Skeletal muscle tissue (tissue), 4 donors: Measurements from ENCODE around the gene PLXNC1. TPM values are rescaled to one million over a fixed set of nuclear protein-coding genes. Genes with fewer than 3 reads are reported as not detected.

Source experiments
- H3K27ac ChIP-seq: one replicate; pipeline ENCODE4 v1.7.0; 2013; ENCODE audit warnings: mild to moderate bottlenecking, low read depth, low read length, inconsistent platforms
- H3K27me3 ChIP-seq, 3 donors: one replicate each; pipeline ENCODE4 v1.7.0; 2013; ENCODE audit warnings: low read length in 3 of 3; ENCODE audit not compliant: control insufficient read depth in 3 of 3, insufficient read depth in 3 of 3
- H3K36me3 ChIP-seq, 3 donors: one replicate each; pipeline ENCODE4 v1.7.0; 2013; ENCODE audit warnings: low read length in 3 of 3; ENCODE audit not compliant: control insufficient read depth in 3 of 3, insufficient read depth in 3 of 3
- H3K4me1 ChIP-seq, 3 donors: one replicate each; pipeline ENCODE4 v1.7.0; 2013; ENCODE audit warnings: low read length in 3 of 3, mild to moderate bottlenecking in 3 of 3; ENCODE audit not compliant: control insufficient read depth in 3 of 3, insufficient read depth in 3 of 3
- H3K4me3 ChIP-seq, 3 donors: one replicate each; pipeline ENCODE4 v1.7.0; 2013; ENCODE audit warnings: low read length in 3 of 3
- H3K9ac ChIP-seq, 3 donors: one replicate each; pipeline ENCODE4 v1.7.0; 2013; ENCODE audit warnings: low read length in 3 of 3, mild to moderate bottlenecking in 3 of 3, moderate library complexity in 2 of 3, low read depth in 1 of 3
- H3K9me3 ChIP-seq, 3 donors: one replicate each; pipeline ENCODE4 v1.7.0; 2013; ENCODE audit warnings: low read length in 3 of 3; ENCODE audit not compliant: control insufficient read depth in 3 of 3
- total RNA-seq: library from RNA; depleted of rRNA; stranded (reverse); fragments of >200 nt; gene quantifications from one replicate; pipeline ENCODE4 v1.2.3, GENCODE V29; 2014
- donor health status: Osteomylitis.

PLXNC1 gene
- total RNA-seq, 1 donor from 2014 or later, result 17.2 TPM

DNA sequence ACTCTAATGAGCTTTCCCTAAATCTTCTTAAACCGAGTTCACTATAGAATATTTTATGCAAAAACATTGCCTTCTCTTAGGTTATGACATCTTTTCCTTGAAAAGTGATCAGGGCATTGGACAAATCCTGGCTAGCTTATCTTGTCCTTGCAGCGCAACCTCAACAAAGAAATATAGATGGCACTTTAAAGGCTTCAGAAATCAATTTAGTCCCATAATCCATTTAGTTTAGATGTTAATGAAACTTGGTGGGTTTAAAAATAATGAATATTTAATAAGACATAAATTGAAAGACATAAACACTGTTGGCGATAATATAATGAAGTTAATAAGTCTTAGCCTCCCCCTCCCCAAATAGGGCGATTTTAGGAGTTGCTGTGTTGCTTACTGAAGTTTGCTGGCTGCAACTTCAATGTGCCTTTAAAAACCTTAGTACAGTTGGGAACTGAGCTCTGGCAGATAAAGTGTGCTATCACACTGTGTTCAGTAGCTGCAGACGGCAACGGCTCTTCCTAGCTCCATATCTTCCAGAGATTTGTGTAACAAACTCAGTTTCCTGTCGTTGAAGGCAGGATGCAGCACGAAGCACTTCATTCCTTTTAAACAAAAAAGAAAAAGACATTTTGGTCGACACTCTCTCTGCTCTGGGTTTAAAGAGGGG is 19.5 kb downstream of the PLXNC1 start:
- Histone ChIP-seq H3K27ac (no peak overlapping the region), H3K36me3 (no peaks in the 10 kb centered on the region), H3K4me3 (no peak overlapping the region), H3K9me3 (no peaks in the 10 kb centered on the region), H3K4me1 (no peaks in the 10 kb centered on the region), H3K27me3 (peaks cover 0 to 9% (median 2%) of the 10 kb centered on the region in 3 donors), H3K9ac (no peak overlapping the region)

GRCh38 chr12:94169495-94169894 is 21.1 kb downstream of the PLXNC1 start:
- H3K27me3 ChIP-seq, result peaks cover 0 to 11% (median 2%) of the 10 kb centered on the region in 3 donors
- no peak overlapping the region for H3K9ac ChIP-seq
- no peak overlapping the region for H3K4me3 ChIP-seq
- H3K27ac ChIP-seq, result no peak overlapping the region
- no peaks in the 10 kb centered on the region for H3K4me1 ChIP-seq
- no peaks in the 10 kb centered on the region for H3K9me3 ChIP-seq
- no peaks in the 10 kb centered on the region for H3K36me3 ChIP-seq

GRCh38 chr12:94169966-94170689 is 21.8 kb downstream of the PLXNC1 start:
- no peak overlapping the region for H3K4me3 ChIP-seq
- no peaks in the 10 kb centered on the region for H3K9me3 ChIP-seq
- no peak overlapping the region for H3K27ac ChIP-seq
- no peaks in the 10 kb centered on the region for H3K4me1 ChIP-seq
- no peaks in the 10 kb centered on the region for H3K36me3 ChIP-seq
- peaks cover 0 to 11% (median 2%) of the 10 kb centered on the region in 3 donors for H3K27me3 ChIP-seq
- H3K9ac ChIP-seq, result no peak overlapping the region

DNA sequence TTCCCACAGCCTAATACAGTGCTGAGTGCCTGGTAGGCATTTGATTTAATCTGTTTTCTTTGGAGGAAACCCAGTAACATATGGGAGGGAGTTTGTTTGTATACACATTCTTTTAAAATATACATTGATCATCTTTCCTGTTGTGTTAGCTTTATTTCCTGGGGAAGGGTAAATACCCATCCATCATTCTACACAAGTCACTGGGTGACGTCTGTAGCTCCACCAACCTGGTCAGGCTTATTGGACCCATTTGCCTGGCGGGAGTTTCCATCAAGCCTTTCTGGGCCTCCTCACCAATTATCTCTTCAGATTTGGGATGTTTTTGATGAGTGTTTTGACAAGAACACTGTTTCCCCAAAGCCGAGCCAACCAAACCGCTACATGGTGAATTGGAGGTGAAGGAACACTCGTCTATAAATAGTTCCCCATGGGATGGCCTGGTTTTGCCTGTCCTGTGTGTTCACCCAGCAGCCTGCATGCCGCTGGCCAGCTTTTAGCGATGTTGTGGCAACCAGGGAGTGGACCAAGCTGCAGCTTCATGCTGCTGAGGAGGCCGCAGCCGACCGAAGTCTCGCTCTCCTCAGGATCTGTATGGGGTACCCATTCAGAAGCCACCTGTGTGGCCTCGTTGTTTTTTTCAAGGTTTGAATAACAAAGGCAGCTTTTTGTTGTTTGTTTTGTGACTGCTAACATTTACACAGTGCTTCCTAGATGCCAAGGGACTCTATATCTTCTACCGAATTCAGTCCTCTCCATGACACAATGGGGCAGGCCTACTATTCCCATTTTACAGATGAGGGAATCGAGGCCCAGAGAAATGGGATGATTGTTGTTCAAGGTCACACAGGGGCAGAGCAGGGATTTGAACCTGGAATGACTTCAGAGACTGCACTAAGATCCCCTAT is 22.6 kb downstream of the PLXNC1 start:
- Histone ChIP-seq H3K27me3 (peaks cover 0 to 11% (median 5%) of the 10 kb centered on the region in 3 donors), H3K9me3 (no peaks in the 10 kb centered on the region), H3K36me3 (no peaks in the 10 kb centered on the region), H3K4me3 (no peak overlapping the region), H3K4me1 (no peaks in the 10 kb centered on the region), H3K9ac (no peak overlapping the region), H3K27ac (no peak overlapping the region)

- Histone ChIP-seq H3K4me3 (no peak overlapping the region), H3K27me3 (peaks cover 0 to 13% (median 5%) of the 10 kb centered on the region in 3 donors), H3K27ac (no peak overlapping the region), H3K9me3 (no peaks in the 10 kb centered on the region), H3K9ac (no peak overlapping the region), H3K4me1 (no peaks in the 10 kb centered on the region), H3K36me3 (no peaks in the 10 kb centered on the region)
These were observed 23.2 kb downstream of the PLXNC1 start for GRCh38 chr12:94171595-94171930.

DNA sequence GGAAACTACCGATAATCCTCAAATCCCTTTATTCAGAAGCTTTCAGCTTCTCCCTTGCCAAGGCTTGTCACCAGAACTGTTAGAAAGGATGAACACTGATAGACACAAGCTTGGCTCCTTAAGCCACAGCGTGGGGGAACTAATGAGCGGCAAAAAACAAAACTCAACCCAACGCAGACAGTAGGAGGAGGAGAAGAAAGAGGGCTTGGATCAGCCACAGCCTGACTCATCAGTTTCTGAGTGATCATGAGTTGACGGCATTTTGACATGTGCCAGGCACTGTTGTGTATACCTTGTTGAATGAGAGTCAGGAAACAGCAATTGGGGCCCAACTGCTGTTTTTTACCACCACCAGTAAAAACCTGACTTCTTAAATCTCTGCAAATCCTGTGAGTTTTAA is 23.7 kb downstream of the PLXNC1 start:
- no peak overlapping the region for H3K9ac ChIP-seq
- no peaks in the 10 kb centered on the region for H3K9me3 ChIP-seq
- H3K27ac ChIP-seq, result no peak overlapping the region
- no peaks in the 10 kb centered on the region for H3K36me3 ChIP-seq
- no peak overlapping the region for H3K4me3 ChIP-seq
- H3K4me1 ChIP-seq, result no peaks in the 10 kb centered on the region
- H3K27me3 ChIP-seq, result peaks cover 0 to 12% (median 3%) of the 10 kb centered on the region in 3 donors

GRCh38 chr12:94172973-94173372 is 24.6 kb downstream of the PLXNC1 start:
- no peaks in the 10 kb centered on the region for H3K36me3 ChIP-seq
- H3K27ac ChIP-seq, result no peak overlapping the region
- H3K9me3 ChIP-seq, result peaks cover 0 to 2% (median 0%) of the 10 kb centered on the region in 3 donors
- no peak overlapping the region for H3K9ac ChIP-seq
- H3K4me3 ChIP-seq, result no peak overlapping the region
- peaks cover 0 to 8% (median 3%) of the 10 kb centered on the region in 3 donors for H3K27me3 ChIP-seq
- no peaks in the 10 kb centered on the region for H3K4me1 ChIP-seq

DNA sequence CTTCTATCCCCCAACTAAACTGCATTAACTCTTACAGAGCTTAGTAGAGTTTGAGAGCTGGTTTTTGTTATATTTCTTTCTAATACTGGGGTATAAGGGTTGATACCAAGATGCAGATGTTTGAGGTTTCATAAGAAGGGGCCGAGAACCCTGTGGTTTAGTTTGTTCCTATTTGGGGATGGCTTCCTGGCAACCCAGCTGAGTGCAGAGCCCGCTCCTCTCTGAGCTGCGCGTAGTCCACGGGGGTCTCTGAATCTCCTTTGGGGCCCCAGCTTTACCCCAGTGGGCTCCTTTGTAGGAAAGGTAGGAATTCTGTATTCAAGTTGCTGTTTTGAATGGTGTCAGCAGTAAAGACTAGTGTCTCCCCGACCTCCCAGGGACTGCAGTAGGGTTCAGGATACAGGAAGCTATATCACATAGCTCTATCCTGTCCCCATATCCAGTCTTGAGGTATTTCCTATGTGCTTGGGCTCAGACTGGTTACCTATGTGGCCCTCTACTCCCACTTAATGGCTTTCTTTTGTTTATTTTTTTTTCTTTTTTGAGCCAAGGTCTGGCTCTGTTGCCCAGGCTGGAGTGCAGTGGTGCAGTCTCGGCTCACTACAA is 25.4 kb downstream of the PLXNC1 start:
- peaks cover 0 to 5% (median 3%) of the 10 kb centered on the region in 3 donors for H3K27me3 ChIP-seq
- no peak overlapping the region for H3K27ac ChIP-seq
- H3K4me1 ChIP-seq, result no peaks in the 10 kb centered on the region
- H3K9me3 ChIP-seq, result peaks cover 0 to 4% (median 0%) of the 10 kb centered on the region in 3 donors
- no peak overlapping the region for H3K9ac ChIP-seq
- H3K36me3 ChIP-seq, result no peaks in the 10 kb centered on the region
- H3K4me3 ChIP-seq, result no peak overlapping the region

DNA sequence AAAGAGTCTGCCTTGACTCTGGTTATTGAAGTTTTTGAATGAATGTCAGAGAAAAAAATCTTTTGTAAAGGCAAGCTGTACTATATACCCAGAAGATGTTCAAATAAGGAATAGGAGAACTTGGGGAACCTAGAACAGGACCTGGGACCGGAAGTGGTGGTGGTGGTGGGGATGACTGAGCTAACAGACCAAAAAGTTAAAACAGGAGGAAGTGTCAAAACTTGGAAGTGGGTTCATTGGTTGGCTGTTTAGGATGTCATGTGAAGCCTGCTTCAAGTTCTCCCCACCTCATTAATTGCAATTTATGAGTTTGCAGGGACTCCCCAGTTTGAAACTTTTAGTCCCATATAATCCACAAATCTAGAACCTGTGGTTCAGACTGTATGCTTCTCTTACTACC is 26.2 kb downstream of the PLXNC1 start:
- Histone ChIP-seq H3K27me3 (peaks cover 0 to 5% (median 3%) of the 10 kb centered on the region in 3 donors), H3K36me3 (no peaks in the 10 kb centered on the region), H3K4me1 (no peaks in the 10 kb centered on the region), H3K9me3 (peaks cover 0 to 4% (median 0%) of the 10 kb centered on the region in 3 donors), H3K27ac (no peak overlapping the region), H3K4me3 (no peak overlapping the region), H3K9ac (no peak overlapping the region)
